Right lobe of liver (tissue), 4 donors: Measurements from ENCODE around the gene PFKFB4.

Experiments
- POLR2A ChIP-seq: fragments of 450-650 bp; IDR thresholded peaks from one replicate; pipeline ENCODE4 v1.6.1; 2017; ENCODE audit warnings: antibody characterized with exemption, mild to moderate bottlenecking
- TF ChIP-seq, protein P1 (sequence below), 4 donors: fragments of 200-600 bp in 3 of 4; fragments of 450-650 bp in 1 of 4; IDR thresholded peaks; one replicate each; pipeline versions ENCODE4 v1.5.1 to v1.8.0; 2016 to 2022; ENCODE audit warnings: antibody characterized with exemption in 4 of 4, mild to moderate bottlenecking in 2 of 4
- donor health status: DM: no; HTN: no; CAD: no.
- donor health status: DM: no; HTN: no; CAD: no.
- donor health status: DM: no; HTN: yes; CAD: no.

DNA sequence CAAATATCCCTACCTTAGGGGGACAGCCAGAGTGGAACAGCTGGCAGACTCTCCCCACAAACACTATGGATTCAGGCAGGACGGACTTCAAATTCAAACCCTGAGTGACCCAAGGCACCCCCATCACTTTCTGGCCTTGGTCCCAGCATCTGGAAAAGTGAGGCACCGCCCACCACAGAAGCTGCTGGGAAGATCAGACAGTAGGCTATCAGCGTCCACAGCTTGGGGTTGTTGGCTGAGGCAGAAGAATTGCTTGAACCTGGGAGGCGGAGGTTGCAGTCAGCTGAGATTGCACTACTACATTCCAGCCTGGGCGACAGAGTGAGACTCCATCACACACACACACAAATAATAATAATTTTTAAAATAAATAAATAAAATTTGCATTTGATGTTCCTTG, 8.5 kb downstream of the PFKFB4 start:
- TF ChIP-seq, protein P1, sequence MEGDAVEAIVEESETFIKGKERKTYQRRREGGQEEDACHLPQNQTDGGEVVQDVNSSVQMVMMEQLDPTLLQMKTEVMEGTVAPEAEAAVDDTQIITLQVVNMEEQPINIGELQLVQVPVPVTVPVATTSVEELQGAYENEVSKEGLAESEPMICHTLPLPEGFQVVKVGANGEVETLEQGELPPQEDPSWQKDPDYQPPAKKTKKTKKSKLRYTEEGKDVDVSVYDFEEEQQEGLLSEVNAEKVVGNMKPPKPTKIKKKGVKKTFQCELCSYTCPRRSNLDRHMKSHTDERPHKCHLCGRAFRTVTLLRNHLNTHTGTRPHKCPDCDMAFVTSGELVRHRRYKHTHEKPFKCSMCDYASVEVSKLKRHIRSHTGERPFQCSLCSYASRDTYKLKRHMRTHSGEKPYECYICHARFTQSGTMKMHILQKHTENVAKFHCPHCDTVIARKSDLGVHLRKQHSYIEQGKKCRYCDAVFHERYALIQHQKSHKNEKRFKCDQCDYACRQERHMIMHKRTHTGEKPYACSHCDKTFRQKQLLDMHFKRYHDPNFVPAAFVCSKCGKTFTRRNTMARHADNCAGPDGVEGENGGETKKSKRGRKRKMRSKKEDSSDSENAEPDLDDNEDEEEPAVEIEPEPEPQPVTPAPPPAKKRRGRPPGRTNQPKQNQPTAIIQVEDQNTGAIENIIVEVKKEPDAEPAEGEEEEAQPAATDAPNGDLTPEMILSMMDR (IDR thresholded peaks at IDR 0.05): no peak
- TF ChIP-seq POLR2A: no peak
